ENCODE measurements around the gene BBS9.

Gene BBS9

DNA sequence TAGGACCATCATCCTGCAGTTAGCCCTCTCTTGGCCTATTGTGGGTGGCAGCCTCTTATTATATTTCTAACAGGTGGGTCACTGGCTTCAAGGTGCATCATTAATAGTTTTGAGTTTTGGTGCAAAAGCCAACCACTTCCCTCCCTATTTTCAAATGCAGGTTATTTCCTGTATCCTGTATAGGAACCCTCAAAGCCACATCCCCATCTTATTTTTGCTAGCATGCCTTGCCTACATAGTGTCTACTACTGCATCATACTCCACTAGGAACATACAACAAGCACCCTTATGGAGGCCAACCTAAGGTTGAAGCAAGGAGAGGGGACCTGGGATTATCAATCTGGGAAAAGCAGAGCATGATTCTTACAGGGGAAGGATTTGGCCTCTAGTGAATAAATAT, 264.4 kb downstream of the BBS9 start:
- no peaks in the 10 kb centered on the region for H3K4me1 ChIP-seq (ENCODE audit: control insufficient read depth in 1 of 2, insufficient read depth in 1 of 2, low read depth in 1 of 2, low read length in 1 of 2)
- no peak overlapping the region for H3K4me3 ChIP-seq (ENCODE audit: low read depth in 1 of 2, low read length in 1 of 2)
- TF ChIP-seq, protein P1, sequence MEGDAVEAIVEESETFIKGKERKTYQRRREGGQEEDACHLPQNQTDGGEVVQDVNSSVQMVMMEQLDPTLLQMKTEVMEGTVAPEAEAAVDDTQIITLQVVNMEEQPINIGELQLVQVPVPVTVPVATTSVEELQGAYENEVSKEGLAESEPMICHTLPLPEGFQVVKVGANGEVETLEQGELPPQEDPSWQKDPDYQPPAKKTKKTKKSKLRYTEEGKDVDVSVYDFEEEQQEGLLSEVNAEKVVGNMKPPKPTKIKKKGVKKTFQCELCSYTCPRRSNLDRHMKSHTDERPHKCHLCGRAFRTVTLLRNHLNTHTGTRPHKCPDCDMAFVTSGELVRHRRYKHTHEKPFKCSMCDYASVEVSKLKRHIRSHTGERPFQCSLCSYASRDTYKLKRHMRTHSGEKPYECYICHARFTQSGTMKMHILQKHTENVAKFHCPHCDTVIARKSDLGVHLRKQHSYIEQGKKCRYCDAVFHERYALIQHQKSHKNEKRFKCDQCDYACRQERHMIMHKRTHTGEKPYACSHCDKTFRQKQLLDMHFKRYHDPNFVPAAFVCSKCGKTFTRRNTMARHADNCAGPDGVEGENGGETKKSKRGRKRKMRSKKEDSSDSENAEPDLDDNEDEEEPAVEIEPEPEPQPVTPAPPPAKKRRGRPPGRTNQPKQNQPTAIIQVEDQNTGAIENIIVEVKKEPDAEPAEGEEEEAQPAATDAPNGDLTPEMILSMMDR (IDR thresholded peaks at IDR 0.05), result no peak

DNA sequence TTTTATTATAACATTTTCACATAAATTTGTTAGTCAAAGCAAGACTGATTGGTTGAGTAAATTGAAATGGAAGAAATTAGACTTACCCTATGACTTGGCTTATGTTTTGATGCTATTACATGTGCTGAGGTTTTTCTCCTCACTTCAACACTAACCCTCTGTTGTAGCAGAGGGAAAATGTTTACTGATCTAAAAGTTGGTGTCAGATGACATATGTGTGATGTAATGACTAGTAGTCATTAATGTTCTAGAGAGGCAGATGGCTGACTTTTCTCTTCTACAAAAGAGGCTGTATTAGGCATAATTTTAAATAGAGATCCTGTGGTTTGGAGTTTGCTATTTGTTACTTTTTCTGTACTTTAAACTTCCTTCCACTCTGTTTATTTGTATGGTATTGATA, 266.0 kb downstream of the BBS9 start:
- H3K27ac ChIP-seq, result no peak overlapping the region
- TF ChIP-seq, protein P1 (IDR thresholded peaks at IDR 0.05), result no peak

More for the DNA sequence above, 264.4 kb downstream of the BBS9 start:
- Histone ChIP-seq H3K36me3 (no peaks in the 10 kb centered on the region), H3K9me3 (no peaks in the 10 kb centered on the region), H3K27me3 (no peaks in the 10 kb centered on the region), H3K27ac (no peak overlapping the region)

DNA sequence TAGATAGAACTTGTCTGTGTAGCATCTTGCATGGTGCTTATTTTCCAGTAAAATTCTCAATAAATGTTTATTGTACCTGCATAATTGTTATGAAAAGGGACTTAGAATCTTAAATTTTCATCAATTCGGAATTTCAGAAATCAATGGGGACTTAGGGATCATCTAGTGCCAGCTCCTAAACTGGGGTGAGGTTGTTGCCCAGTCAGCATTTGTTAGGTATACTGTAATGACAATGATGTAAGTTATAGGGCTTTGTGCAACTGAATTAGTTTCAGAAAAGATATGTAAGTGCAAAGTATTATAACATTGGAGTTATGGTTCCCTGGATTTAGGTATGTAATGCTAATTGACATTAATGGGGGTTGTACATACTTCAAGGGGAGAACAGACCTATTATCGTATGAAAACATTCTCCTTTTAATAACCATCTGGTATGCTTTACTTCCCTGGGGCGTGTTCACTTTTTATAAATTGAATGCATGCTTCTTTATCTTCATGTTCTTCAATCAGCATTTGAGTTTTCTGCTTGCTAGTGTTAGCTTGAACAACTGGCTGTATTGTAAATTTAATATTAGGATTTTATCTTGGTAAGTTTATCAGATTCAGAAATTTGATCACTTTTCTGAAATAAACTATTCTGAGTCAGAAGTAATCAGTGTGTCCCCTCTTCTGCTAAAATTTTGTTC, 270.3 kb downstream of the BBS9 start:
- no peaks in the 10 kb centered on the region for H3K36me3 ChIP-seq
- no peaks in the 10 kb centered on the region for H3K4me1 ChIP-seq (ENCODE audit: control insufficient read depth in 1 of 2, insufficient read depth in 1 of 2, low read depth in 1 of 2, low read length in 1 of 2)
- TF ChIP-seq, protein P1 (IDR thresholded peaks at IDR 0.05), result no peak
- no peaks in the 10 kb centered on the region for H3K9me3 ChIP-seq
- no peak overlapping the region for H3K27ac ChIP-seq
- no peak overlapping the region for H3K4me3 ChIP-seq (ENCODE audit: low read depth in 1 of 2, low read length in 1 of 2)
- no peaks in the 10 kb centered on the region for H3K27me3 ChIP-seq

More for the DNA sequence above, 266.0 kb downstream of the BBS9 start:
- Histone ChIP-seq H3K4me1 (ENCODE audit: control insufficient read depth in 1 of 2, insufficient read depth in 1 of 2, low read depth in 1 of 2, low read length in 1 of 2) (no peaks in the 10 kb centered on the region), H3K27me3 (no peaks in the 10 kb centered on the region), H3K36me3 (no peaks in the 10 kb centered on the region), H3K9me3 (no peaks in the 10 kb centered on the region), H3K4me3 (ENCODE audit: low read depth in 1 of 2, low read length in 1 of 2) (no peak overlapping the region)

DNA sequence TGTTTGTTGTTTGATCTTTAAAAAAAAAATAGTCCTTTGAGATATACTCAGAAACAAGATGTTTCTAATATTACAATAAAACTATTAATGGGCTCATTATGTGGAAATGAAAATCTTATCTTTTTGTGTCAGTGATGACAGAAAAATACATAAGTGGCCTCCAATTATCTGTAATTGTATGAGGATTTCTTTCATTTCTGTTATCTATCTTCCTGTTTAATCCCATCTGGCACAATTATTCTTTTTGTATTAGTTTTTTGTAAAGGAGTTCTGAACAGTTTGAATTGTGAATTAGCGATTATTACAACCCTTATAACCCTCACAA, 270.8 kb downstream of the BBS9 start:
- Histone ChIP-seq H3K36me3 (no peaks in the 10 kb centered on the region), H3K27ac (no peak overlapping the region), H3K9me3 (no peaks in the 10 kb centered on the region), H3K4me1 (ENCODE audit: control insufficient read depth in 1 of 2, insufficient read depth in 1 of 2, low read depth in 1 of 2, low read length in 1 of 2) (no peaks in the 10 kb centered on the region), H3K4me3 (ENCODE audit: low read depth in 1 of 2, low read length in 1 of 2) (no peak overlapping the region), H3K27me3 (no peaks in the 10 kb centered on the region)
- TF ChIP-seq, protein P1 (IDR thresholded peaks at IDR 0.05), result no peak

DNA sequence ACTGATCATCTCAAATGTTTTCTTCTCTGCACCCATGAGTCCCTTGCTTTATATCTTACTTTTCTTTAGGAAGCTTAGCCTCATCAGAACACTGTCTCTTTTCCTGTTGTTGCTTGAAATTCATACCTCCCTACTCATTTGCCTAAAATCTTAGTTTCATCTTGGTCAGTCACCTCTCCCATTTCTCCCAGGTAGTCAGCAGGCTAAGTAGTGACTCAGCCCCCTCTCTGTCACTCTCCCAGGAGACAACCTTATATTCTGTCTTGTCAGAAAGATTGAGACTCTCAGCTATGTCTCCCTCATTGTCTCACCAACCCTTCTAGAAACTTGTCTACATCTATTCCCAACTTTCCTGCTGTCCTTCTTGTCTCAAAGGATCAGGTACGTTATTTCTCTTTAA, 280.9 kb downstream of the BBS9 start:
- TF ChIP-seq, protein P1 (IDR thresholded peaks at IDR 0.05), result no peak
- Histone ChIP-seq H3K27ac (no peak overlapping the region), H3K4me1 (ENCODE audit: control insufficient read depth in 1 of 2, insufficient read depth in 1 of 2, low read depth in 1 of 2, low read length in 1 of 2) (no peaks in the 10 kb centered on the region), H3K27me3 (no peaks in the 10 kb centered on the region), H3K4me3 (ENCODE audit: low read depth in 1 of 2, low read length in 1 of 2) (no peak overlapping the region), H3K36me3 (no peaks in the 10 kb centered on the region), H3K9me3 (no peaks in the 10 kb centered on the region)
